ENCODE measurements around the gene NLRP9. TPM values are rescaled to one million over a fixed set of nuclear protein-coding genes. Genes with fewer than 3 reads are reported as not detected.

The NLRP9 gene
- total RNA-seq, 1 experiment from 2014 or later: not detected

DNA sequence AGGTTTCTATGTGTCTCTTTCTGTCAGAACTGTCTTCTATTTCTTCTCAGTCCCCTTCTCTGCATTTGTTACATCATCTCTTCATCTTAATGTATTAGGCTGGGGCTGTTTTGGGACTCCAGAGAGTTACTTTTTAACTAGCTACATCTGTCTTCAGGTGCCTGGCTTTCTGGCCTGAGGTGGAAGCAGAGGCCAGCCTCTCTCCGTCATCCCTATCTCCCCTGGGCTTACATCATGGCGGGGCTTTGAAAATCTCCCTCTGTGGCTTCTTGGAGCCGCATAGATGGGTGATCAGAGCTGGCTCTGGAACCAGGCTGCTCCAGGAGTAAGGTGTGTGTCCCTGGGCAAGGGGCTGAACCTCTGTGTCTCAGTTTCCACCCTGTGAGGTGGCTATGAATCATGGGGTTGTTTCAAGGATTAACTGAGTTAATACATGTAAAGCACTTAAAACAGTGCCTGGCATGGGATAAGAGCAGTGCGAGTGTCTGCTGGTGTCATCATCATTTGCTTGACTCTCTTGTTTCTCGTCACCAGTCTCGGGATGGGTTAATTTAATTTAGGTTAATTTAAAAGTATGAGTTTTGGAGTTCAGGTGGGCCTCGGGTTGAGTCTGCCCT is 61.2 kb downstream of the NLRP9 start:
- peaks cover 26% of the 10 kb centered on the region for H3K4me1 ChIP-seq
- Mint-ChIP-seq H3K36me3 (ENCODE audit: insufficient read depth, unreplicated experiment) (peaks cover 88% of the 10 kb centered on the region), H3K27me3 (ENCODE audit: insufficient read depth, unreplicated experiment) (no peaks in the 10 kb centered on the region), H3K4me3 (ENCODE audit: unreplicated experiment) (peak overlapping the region; percentile 94), H3K4me1 (ENCODE audit: low read depth, unreplicated experiment) (peaks cover 34% of the 10 kb centered on the region), H3K27ac (ENCODE audit: unreplicated experiment) (peak overlapping the region; percentile 66), H3K9me3 (ENCODE audit: unreplicated experiment) (no peaks in the 10 kb centered on the region)
- TF ChIP-seq, protein P1, sequence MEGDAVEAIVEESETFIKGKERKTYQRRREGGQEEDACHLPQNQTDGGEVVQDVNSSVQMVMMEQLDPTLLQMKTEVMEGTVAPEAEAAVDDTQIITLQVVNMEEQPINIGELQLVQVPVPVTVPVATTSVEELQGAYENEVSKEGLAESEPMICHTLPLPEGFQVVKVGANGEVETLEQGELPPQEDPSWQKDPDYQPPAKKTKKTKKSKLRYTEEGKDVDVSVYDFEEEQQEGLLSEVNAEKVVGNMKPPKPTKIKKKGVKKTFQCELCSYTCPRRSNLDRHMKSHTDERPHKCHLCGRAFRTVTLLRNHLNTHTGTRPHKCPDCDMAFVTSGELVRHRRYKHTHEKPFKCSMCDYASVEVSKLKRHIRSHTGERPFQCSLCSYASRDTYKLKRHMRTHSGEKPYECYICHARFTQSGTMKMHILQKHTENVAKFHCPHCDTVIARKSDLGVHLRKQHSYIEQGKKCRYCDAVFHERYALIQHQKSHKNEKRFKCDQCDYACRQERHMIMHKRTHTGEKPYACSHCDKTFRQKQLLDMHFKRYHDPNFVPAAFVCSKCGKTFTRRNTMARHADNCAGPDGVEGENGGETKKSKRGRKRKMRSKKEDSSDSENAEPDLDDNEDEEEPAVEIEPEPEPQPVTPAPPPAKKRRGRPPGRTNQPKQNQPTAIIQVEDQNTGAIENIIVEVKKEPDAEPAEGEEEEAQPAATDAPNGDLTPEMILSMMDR (IDR thresholded peaks at IDR 0.05; ENCODE audit: insufficient read depth in 1 of 2, low read depth in 1 of 2, low read length in 1 of 2, severe bottlenecking in 1 of 2, unreplicated experiment in 1 of 2): no peak
- H3K27me3 ChIP-seq (replicated peaks; ENCODE audit: control insufficient read depth, insufficient read depth, low read length): no peaks in the 10 kb centered on the region
- ChIA-PET POLR2A (interaction anchor here (0.5 kb wide), 1 partner anchor 23 kb away, joined by 4 read pairs; no protein-coding TSS in a partner anchor), CTCF (interaction anchor here (0.5 kb wide), 1 partner anchor 23 kb away, joined by 3 read pairs; no protein-coding TSS in a partner anchor)
- intact Hi-C loops (cut with micrococcal nuclease; ENCODE audit: unreplicated experiment): no loop called here
- no peak overlapping the region for H3K4me3 ChIP-seq (ENCODE audit: low read depth, low read length)
- H3K36me3 ChIP-seq (ENCODE audit: control insufficient read depth, insufficient read depth, low read length): peaks cover 5% of the 10 kb centered on the region; the same call in 1 of the 2 replicates
- no peaks in the 10 kb centered on the region for H3K9me3 ChIP-seq
- no TSS peak for BruUV-seq (replicated peaks)
- DNase-seq: no peak

DNA sequence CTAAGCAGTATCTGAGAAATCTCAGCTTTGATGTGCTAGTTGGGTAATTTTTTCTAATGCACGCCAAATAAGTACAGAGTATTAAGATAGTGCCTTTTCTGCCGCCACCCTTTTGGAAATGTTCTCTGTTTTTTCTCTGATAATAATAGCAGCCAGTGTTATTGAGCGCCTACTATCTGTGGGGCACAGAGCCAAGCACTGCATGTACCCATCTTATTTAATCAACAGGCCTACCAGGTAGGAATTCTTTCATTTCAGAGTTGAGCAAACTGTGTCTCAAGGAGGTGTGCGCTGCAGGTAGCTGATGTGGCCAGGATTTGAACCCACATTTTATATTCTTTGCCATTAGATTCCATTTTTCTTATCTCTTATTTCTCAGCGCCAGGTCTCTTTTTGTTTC is 61.8 kb downstream of the NLRP9 start:
- Mint-ChIP-seq H3K4me1 (ENCODE audit: low read depth, unreplicated experiment) (peaks cover 38% of the 10 kb centered on the region), H3K27me3 (ENCODE audit: insufficient read depth, unreplicated experiment) (no peaks in the 10 kb centered on the region), H3K36me3 (ENCODE audit: insufficient read depth, unreplicated experiment) (peaks cover 91% of the 10 kb centered on the region), H3K9me3 (ENCODE audit: unreplicated experiment) (no peaks in the 10 kb centered on the region), H3K4me3 (ENCODE audit: unreplicated experiment) (peak overlapping the region; percentile 94), H3K27ac (ENCODE audit: unreplicated experiment) (peak overlapping the region; percentile 66)
- peak overlapping the region; percentile 76 for H3K4me3 ChIP-seq (ENCODE audit: low read depth, low read length)
- CTCF ChIA-PET: interaction anchor here (0.5 kb wide), 1 partner anchor 22 kb away, joined by 3 read pairs; no protein-coding TSS in a partner anchor
- POLR2A ChIA-PET: interaction anchor here (0.5 kb wide), 1 partner anchor 22 kb away, joined by 4 read pairs; no protein-coding TSS in a partner anchor
- TF ChIP-seq, protein P1 (IDR thresholded peaks at IDR 0.05; ENCODE audit: insufficient read depth in 1 of 2, low read depth in 1 of 2, low read length in 1 of 2, severe bottlenecking in 1 of 2, unreplicated experiment in 1 of 2): no peak
- H3K36me3 ChIP-seq (ENCODE audit: control insufficient read depth, insufficient read depth, low read length): peaks cover 5% of the 10 kb centered on the region; the same call in 1 of the 2 replicates
- no peaks in the 10 kb centered on the region for H3K27me3 ChIP-seq (replicated peaks; ENCODE audit: control insufficient read depth, insufficient read depth, low read length)
- intact Hi-C loops (cut with micrococcal nuclease; ENCODE audit: unreplicated experiment): no loop called here
- DNase-seq: no peak
- TSS peak; percentile 38 for BruUV-seq (replicated peaks)
- no peaks in the 10 kb centered on the region for H3K9me3 ChIP-seq
- peaks cover 30% of the 10 kb centered on the region for H3K4me1 ChIP-seq

DNA sequence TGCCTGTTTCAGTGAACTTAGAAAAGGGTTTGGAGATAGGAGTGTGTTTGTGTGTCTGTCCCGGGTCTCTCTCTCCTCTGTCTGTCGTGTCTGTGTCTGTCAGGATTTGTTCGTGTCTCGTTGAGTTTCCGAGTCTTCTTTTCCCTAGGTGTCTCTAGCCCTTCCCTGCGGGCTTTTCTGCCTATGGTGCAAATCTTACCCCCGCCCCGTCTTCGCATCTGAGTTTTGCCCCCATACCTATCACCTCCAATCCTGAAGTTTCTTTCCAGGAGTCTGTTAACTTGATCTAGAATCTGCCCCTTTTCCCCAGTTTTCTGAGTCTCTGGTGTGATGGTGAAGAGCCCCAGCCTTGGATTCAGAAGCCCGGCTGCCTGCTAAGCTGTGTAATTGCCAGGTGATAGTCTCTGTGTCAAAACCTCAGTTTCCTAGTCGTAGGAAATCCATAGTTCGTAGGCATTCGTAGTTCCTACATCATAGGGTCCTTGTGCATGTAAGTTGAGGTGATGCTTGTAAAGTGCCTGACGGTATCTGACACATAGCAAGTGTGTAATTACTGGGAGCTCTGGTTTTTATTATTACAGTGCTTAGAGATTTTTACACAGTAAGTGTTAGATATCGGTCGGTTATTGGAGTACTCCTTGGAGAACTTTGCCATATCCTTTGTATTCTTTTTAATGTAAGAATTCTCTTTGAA is 62.4 kb downstream of the NLRP9 start:
- BruUV-seq (replicated peaks): no TSS peak

More for the DNA sequence above, 62.4 kb downstream of the NLRP9 start:
- Mint-ChIP-seq H3K4me1 (ENCODE audit: low read depth, unreplicated experiment) (peaks cover 41% of the 10 kb centered on the region), H3K4me3 (ENCODE audit: unreplicated experiment) (peak overlapping the region; percentile 94), H3K36me3 (ENCODE audit: insufficient read depth, unreplicated experiment) (peaks cover 91% of the 10 kb centered on the region), H3K9me3 (ENCODE audit: unreplicated experiment) (no peaks in the 10 kb centered on the region), H3K27ac (ENCODE audit: unreplicated experiment) (peak overlapping the region; percentile 92), H3K27me3 (ENCODE audit: insufficient read depth, unreplicated experiment) (no peaks in the 10 kb centered on the region)
- CTCF ChIA-PET: no interaction called here
- intact Hi-C loops (cut with micrococcal nuclease; ENCODE audit: unreplicated experiment): loop anchor here (2.0 kb wide), 1 partner anchor 21 kb away; the partner anchor contains the start of gene U2AF2
- POLR2A ChIA-PET: interaction anchor here (0.5 kb wide), 1 partner anchor 8 kb away, joined by 3 read pairs; no protein-coding TSS in a partner anchor
- Histone ChIP-seq H3K9me3 (no peaks in the 10 kb centered on the region), H3K27me3 (replicated peaks; ENCODE audit: control insufficient read depth, insufficient read depth, low read length) (no peaks in the 10 kb centered on the region), H3K36me3 (ENCODE audit: control insufficient read depth, insufficient read depth, low read length) (peaks cover 5% of the 10 kb centered on the region; the same call in 1 of the 2 replicates), H3K4me3 (ENCODE audit: low read depth, low read length) (peak overlapping the region; percentile 76), H3K4me1 (peaks cover 30% of the 10 kb centered on the region)
- no peak for DNase-seq
- TF ChIP-seq, protein P1 (IDR thresholded peaks at IDR 0.05; ENCODE audit: insufficient read depth in 1 of 2, low read depth in 1 of 2, low read length in 1 of 2, severe bottlenecking in 1 of 2, unreplicated experiment in 1 of 2): no peak
